Measurements from ENCODE around the gene C10orf90.

The C10orf90 gene

DNA sequence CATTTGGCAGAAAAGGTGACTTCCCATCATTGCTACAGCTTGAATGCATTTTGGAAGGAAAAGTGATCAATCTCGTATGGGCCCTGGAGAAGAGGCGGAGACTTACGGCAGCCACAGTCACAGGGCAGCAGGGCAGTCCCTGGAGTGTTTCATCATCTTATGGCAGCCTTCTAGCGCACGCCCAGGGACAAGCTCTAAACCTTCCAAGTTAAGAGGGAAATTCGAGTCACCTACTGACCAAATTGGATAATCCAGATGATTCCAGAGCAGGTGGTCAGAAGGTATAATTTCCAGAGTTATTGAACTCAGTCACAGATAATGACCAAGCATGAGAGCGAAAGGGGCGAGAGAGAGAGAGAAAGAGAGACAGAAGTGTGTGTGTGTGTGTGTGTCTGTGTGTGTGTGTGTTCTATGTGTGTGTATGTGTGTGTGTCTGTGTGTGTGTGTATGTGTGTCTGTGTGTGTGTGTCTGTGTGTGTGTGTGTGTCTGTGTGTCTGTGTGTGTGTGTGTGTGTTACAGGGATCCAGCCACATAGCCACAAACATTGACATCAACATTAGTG, 158.5 kb downstream of the C10orf90 start:
- H3K4me3 ChIP-seq (ENCODE audit: low read depth, low read length) = no peak overlapping the region
- peak; percentile 48; the same call in 1 of the 2 replicates for TF ChIP-seq ZNF548 (tag by site-specific recombination; IDR thresholded peaks at IDR 0.05)
- TF ChIP-seq, protein P1, sequence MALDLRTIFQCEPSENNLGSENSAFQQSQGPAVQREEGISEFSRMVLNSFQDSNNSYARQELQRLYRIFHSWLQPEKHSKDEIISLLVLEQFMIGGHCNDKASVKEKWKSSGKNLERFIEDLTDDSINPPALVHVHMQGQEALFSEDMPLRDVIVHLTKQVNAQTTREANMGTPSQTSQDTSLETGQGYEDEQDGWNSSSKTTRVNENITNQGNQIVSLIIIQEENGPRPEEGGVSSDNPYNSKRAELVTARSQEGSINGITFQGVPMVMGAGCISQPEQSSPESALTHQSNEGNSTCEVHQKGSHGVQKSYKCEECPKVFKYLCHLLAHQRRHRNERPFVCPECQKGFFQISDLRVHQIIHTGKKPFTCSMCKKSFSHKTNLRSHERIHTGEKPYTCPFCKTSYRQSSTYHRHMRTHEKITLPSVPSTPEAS (tag by site-specific recombination; IDR thresholded peaks at IDR 0.05) = peak; percentile 97
- TF ChIP-seq ZBTB20 (tag by site-specific recombination; IDR thresholded peaks at IDR 0.05) = peak; percentile 63; the same call in 1 of the 2 replicates
- no peak for TF ChIP-seq ZNF707 (tag by site-specific recombination; IDR thresholded peaks at IDR 0.05)
- no peaks in the 10 kb centered on the region for H3K36me3 ChIP-seq (ENCODE audit: control insufficient read depth in 2 of 2, insufficient read depth in 1 of 2, low read length in 2 of 2)
- H3K27ac ChIP-seq (ENCODE audit: extremely low read depth, low read depth, low read length) = no peak overlapping the region
- ChIA-PET POLR2A (no interaction called here), CTCF (interaction anchor here (3.7 kb wide), 1 partner anchor 8 kb away, joined by 13 read pairs; no protein-coding TSS in a partner anchor)
- H3K9me3 ChIP-seq (ENCODE audit: control insufficient read depth, insufficient read depth, low read depth, low read length) = no peaks in the 10 kb centered on the region
- H3K4me1 ChIP-seq (ENCODE audit: control insufficient read depth, insufficient read depth, low read length) = no peaks in the 10 kb centered on the region

- TF ChIP-seq ZNF558 (tag by site-specific recombination; IDR thresholded peaks at IDR 0.05) (no peak), ZSCAN23 (tag by site-specific recombination; IDR thresholded peaks at IDR 0.05) (no peak), ZNF529 (tag by site-specific recombination; IDR thresholded peaks at IDR 0.05; ENCODE audit: insufficient replicate concordance) (no peak), PATZ1 (tag by site-specific recombination; IDR thresholded peaks at IDR 0.05) (no peak), SETDB1 (IDR thresholded peaks at IDR 0.05; ENCODE audit: insufficient read length, low read length) (no peak), IKZF3 (tag by site-specific recombination; IDR thresholded peaks at IDR 0.05) (no peak), ZNF530 (tag by site-specific recombination; IDR thresholded peaks at IDR 0.05; ENCODE audit: low read depth) (no peak), ZFP37 (tag by site-specific recombination; IDR thresholded peaks at IDR 0.05) (no peak), ZNF596 (tag by site-specific recombination; IDR thresholded peaks at IDR 0.05) (no peak), SP2 (tag by site-specific recombination; IDR thresholded peaks at IDR 0.05) (no peak), ZNF837 (tag by site-specific recombination; IDR thresholded peaks at IDR 0.05) (no peak), OVOL3 (tag by site-specific recombination; IDR thresholded peaks at IDR 0.05) (no peak), ZNF561 (tag by site-specific recombination; IDR thresholded peaks at IDR 0.05; ENCODE audit: borderline replicate concordance) (no peak), ZBTB44 (tag by site-specific recombination; IDR thresholded peaks at IDR 0.05) (no peak), ZNF549 (tag by site-specific recombination; IDR thresholded peaks at IDR 0.05) (no peak), ZFP3 (tag by site-specific recombination; IDR thresholded peaks at IDR 0.05; ENCODE audit: low read depth) (no peak), ZNF48 (tag by site-specific recombination; IDR thresholded peaks at IDR 0.05) (no peak), ZNF654 (tag by site-specific recombination; IDR thresholded peaks at IDR 0.05; ENCODE audit: low read depth) (no peak)
- TF ChIP-seq, protein P2, sequence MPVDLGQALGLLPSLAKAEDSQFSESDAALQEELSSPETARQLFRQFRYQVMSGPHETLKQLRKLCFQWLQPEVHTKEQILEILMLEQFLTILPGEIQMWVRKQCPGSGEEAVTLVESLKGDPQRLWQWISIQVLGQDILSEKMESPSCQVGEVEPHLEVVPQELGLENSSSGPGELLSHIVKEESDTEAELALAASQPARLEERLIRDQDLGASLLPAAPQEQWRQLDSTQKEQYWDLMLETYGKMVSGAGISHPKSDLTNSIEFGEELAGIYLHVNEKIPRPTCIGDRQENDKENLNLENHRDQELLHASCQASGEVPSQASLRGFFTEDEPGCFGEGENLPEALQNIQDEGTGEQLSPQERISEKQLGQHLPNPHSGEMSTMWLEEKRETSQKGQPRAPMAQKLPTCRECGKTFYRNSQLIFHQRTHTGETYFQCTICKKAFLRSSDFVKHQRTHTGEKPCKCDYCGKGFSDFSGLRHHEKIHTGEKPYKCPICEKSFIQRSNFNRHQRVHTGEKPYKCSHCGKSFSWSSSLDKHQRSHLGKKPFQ (tag by site-specific recombination; IDR thresholded peaks at IDR 0.05) = no peak
- POLR2A ChIA-PET = no interaction called here
- CTCF ChIA-PET = no interaction called here
- Histone ChIP-seq H3K4me3 (ENCODE audit: low read depth, low read length) (no peak overlapping the region), H3K27ac (ENCODE audit: extremely low read depth, low read depth, low read length) (no peak overlapping the region), H3K36me3 (ENCODE audit: control insufficient read depth in 2 of 2, insufficient read depth in 1 of 2, low read length in 2 of 2) (no peaks in the 10 kb centered on the region), H3K4me1 (ENCODE audit: control insufficient read depth, insufficient read depth, low read length) (no peaks in the 10 kb centered on the region), H3K9me3 (ENCODE audit: control insufficient read depth, insufficient read depth, low read depth, low read length) (no peaks in the 10 kb centered on the region)
Measured at GRCh38 chr10:126509182-126509581, 161.3 kb downstream of the C10orf90 start.

Data from HEK293 (cell line).